Activated CD8-positive, alpha-beta memory T cell treated with anti-CD3 and anti-CD28 coated beads, Interleukin-2, amount 50 U/mL, for 1 hour (primary cell): ENCODE measurements around the gene ABCG1.

Experiments
- DNase-seq: peaks from one replicate; pipeline ENCODE4 v3.0.0-alpha.2; 2020; ENCODE audit errors: extremely low read depth

The ABCG1 gene

GRCh38 chr21:42321231-42321630, 102.3 kb downstream of the ABCG1 start:
- no peak for DNase-seq

GRCh38 chr21:42321845-42322244, 102.9 kb downstream of the ABCG1 start:
- DNase-seq, result no peak

- no peak for DNase-seq
Measured at GRCh38 chr21:42324896-42325295, 106.0 kb downstream of the ABCG1 start.

- DNase-seq, result no peak
Measured at GRCh38 chr21:42330380-42331371, 111.7 kb downstream of the ABCG1 start.

GRCh38 chr21:42331660-42332059, 112.7 kb downstream of the ABCG1 start:
- no peak for DNase-seq

- DNase-seq, result no peak
Measured at GRCh38 chr21:42332557-42333317, 113.8 kb downstream of the ABCG1 start.

GRCh38 chr21:42336054-42336453, 117.1 kb downstream of the ABCG1 start:
- no peak for DNase-seq

- no peak for DNase-seq
Measured at GRCh38 chr21:42337276-42337675, 118.3 kb downstream of the ABCG1 start.

- DNase-seq, result peak; percentile 66
Measured at GRCh38 chr21:42337830-42338728, 119.1 kb downstream of the ABCG1 start.

- no peak for DNase-seq
Measured at GRCh38 chr21:42338729-42339715, 120.1 kb downstream of the ABCG1 start.

- DNase-seq, result no peak
Measured at GRCh38 chr21:42340187-42341050, 121.5 kb downstream of the ABCG1 start.

GRCh38 chr21:42341776-42342542, 123.0 kb downstream of the ABCG1 start:
- no peak for DNase-seq

- DNase-seq, result no peak
Measured at GRCh38 chr21:42343101-42343500, 124.2 kb downstream of the ABCG1 start.

GRCh38 chr21:42343556-42343955, 124.6 kb downstream of the ABCG1 start:
- no peak for DNase-seq

GRCh38 chr21:42343963-42344510, 125.1 kb downstream of the ABCG1 start:
- no peak for DNase-seq

GRCh38 chr21:42344631-42345030, 125.7 kb downstream of the ABCG1 start:
- no peak for DNase-seq

GRCh38 chr21:42346441-42346840, 127.5 kb downstream of the ABCG1 start:
- no peak for DNase-seq
